Measurements from ENCODE around the gene SFT2D2. TPM values are rescaled to one million over a fixed set of nuclear protein-coding genes. Genes with fewer than 3 reads are reported as not detected.
A peak's percentile ranks its signal among the peaks of the same experiment; 100 is the strongest.
"Not testable (repeated sequence)": the region's sequence is repeated elsewhere in the genome, so short reads cannot be mapped to it uniquely, and the experiment has no call there.

The SFT2D2 gene
- total RNA-seq (2014; rRNA removed; shearing (Covaris generic); ENCODE audit: low replicate concordance): 11.1 and 19.0 TPM in 2 replicates

DNA sequence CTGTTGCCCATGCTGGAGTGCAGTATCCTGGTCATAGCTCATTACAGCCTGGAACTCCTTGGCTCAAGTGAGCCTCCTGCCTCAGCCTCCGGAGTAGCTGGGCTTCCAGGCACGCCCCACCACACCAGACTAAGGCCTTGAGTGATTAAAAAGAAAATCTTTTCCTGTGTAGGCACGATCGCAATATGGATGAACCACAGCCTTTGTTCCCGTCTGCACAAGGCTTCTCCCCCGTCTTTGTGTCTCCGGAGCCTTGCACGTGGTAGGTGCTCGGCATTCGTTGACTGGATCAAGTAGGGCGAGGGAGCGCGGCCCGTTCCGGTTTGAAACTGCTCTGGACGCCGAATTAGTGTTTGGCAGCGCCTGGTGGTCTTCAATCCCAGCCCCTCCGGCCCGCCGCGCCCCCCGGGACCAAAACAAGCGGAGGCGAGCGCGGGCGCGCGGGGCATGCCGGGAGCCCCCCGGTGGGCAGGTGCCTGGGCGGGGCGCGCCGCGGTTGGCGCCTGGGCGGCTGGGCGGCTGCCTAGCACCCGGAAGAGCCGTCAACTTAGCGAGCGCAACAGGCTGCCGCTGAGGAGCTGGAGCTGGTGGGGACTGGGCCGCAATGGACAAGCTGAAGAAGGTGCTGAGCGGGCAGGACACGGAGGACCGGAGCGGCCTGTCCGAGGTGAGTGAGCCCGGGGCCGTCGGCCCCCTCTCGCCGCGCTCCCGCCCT lies at the start of gene SFT2D2:
Gene SFT2D2 (plus strand): TSS at position 529 of the 715 bp plus-strand sequence. CDS start 76 bp downstream, at position 605.
- Histone ChIP-seq H3K36me3 (peaks cover 17% of the 10 kb centered on the region), H3K9me3 (no peaks in the 10 kb centered on the region), H3K27me3 (no peaks in the 10 kb centered on the region), H3K4me3 (peak within 1 kb of the TSS; percentile 93)
- peak; percentile 86 for DNase-seq

GRCh38 chr1:168178227-168178637 lies 47.6 kb upstream of the SFT2D2 start:
- no peaks in the 10 kb centered on the region for H3K9me3 ChIP-seq
- no peak for DNase-seq
- H3K27me3 ChIP-seq: no peaks in the 10 kb centered on the region
- peaks cover 5% of the 10 kb centered on the region; the same call in 1 of the 2 replicates for H3K36me3 ChIP-seq
- H3K4me3 ChIP-seq: peak overlapping the region; percentile 94

GRCh38 chr1:168178638-168179437 lies 47.0 kb upstream of the SFT2D2 start, which contains the start of gene TIPRL:
TIPRL (plus strand) TSS chr1:168178962; CDS start chr1:168179078, 116 bp downstream.
- peak within 1 kb of the TSS; percentile 94 for H3K4me3 ChIP-seq
- H3K36me3 ChIP-seq: peaks cover 7% of the 10 kb centered on the region; the same call in 1 of the 2 replicates

DNA sequence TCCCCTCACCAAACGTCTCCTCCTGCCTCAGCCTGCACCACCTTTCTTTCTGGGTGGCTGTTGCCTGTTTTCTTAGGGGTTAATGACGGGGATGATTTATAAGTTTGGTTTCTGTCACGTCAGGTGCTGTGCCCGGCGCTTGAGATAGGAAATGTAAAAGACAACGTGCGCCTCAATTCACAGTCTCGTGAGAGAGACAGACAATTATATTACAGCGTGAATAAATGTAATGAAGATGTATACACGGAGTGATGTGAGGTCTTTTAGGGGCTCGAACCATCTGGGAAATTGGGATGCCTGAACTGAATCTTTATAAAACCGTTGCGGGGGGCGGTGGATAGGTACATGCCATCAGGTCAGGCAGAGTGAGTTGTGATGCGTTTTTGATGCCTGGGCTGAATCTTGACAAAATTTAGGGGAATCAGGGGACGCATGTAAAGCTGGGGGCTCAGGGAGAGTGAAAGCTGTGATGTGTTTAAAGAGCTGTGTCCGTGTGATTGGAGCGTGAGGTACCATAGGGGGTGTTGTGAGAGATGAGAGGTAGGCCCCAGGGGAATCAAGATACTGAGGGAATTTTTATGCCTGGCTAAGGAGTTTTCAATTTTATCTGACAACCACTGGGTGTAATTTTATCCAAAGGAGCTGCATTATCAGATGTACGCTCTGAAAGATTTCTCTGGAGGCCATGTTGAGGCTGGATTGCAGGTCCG lies 46.2 kb upstream of the SFT2D2 start:
- no peak for DNase-seq
- Histone ChIP-seq H3K4me3 (peak overlapping the region; percentile 94), H3K9me3 (no peaks in the 10 kb centered on the region), H3K27me3 (no peaks in the 10 kb centered on the region), H3K36me3 (peaks cover 14% of the 10 kb centered on the region)

More at GRCh38 chr1:168178638-168179437, 47.0 kb upstream of the SFT2D2 start, which contains the start of gene TIPRL:
- DNase-seq: peak; percentile 97
- H3K9me3 ChIP-seq: no peaks in the 10 kb centered on the region
- H3K27me3 ChIP-seq: no peaks in the 10 kb centered on the region

DNA sequence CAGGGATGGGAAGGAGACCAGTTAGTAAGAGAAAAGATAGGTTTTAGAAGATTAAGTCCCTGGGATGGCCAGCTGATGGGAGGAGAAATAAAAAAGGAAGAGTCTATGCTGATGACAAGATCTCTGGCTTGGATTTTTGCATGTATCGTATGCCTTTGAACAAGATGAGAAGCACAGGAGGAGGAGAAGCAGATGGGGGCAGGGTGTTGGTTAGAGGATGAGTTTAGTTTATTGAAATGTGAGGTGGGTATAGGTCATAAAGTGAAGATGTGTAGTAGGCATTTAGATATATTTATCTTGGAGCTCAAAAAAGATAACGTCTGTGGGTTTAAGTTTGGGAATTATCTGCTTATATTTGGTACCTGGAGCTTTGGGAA lies 45.7 kb upstream of the SFT2D2 start:
- H3K27me3 ChIP-seq: no peaks in the 10 kb centered on the region
- DNase-seq: no peak
- H3K36me3 ChIP-seq: peaks cover 20% of the 10 kb centered on the region
- H3K9me3 ChIP-seq: no peaks in the 10 kb centered on the region
- peak overlapping the region; percentile 94 for H3K4me3 ChIP-seq

DNA sequence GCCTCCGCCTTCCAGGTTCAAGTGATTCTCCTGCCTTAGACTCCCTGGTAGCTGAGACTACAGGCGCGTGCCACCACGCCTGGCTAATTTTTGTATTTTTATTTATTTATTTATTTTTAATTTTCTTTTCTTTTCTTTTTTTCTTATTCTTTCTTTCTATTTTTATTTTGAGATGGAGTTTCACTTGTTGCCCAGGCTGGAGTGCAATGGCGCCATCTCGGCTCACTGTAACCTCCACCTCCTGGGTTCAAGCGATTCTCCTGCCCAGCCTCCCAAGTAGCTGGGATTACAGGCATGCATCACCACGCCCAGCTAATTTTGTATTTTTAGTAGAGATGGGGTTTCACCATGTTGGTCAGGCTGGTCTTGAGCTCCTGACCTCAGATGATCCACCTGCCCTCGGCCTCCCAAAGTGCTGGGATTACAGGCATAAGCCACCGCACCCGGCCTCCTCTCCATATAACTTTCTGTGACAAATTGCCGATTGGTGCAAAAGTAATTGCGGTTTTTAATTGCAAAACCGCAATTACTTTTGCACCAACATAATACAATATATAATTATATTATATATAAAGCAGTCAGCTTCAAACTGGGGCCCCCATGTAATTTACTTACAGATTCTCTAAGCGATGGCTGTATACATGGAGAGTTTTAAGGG lies 44.6 kb upstream of the SFT2D2 start:
- not testable (repeated sequence) for DNase-seq, H3K4me3 ChIP-seq, H3K27me3 ChIP-seq, H3K9me3 ChIP-seq
- peaks cover 21% of the 10 kb centered on the region for H3K36me3 ChIP-seq

DNA sequence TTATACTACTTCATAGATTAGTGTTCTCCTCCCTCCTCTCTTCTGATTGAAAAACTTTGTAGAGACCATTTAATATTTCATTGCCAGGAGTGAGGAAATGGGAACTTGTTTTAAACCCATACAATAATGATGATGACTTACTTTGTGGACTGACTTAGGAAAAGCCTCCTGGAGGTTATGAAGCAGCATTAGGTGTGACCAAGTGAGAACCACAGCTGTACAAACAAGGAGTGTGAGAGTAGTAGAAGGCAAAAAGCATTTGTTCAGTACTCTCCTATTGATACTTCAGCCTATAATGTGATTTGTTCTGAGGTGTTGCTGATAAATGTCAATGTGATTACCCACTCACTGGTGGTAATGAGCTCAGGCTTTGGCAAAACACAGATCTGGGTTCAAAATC lies 38.6 kb upstream of the SFT2D2 start:
- Histone ChIP-seq H3K36me3 (peaks cover 38% of the 10 kb centered on the region), H3K27me3 (no peaks in the 10 kb centered on the region), H3K4me3 (no peak overlapping the region), H3K9me3 (no peaks in the 10 kb centered on the region)
- no peak for DNase-seq

- no peaks in the 10 kb centered on the region for H3K9me3 ChIP-seq
- no peak for DNase-seq
Measured at GRCh38 chr1:168190403-168190802, 35.4 kb upstream of the SFT2D2 start.

DNA sequence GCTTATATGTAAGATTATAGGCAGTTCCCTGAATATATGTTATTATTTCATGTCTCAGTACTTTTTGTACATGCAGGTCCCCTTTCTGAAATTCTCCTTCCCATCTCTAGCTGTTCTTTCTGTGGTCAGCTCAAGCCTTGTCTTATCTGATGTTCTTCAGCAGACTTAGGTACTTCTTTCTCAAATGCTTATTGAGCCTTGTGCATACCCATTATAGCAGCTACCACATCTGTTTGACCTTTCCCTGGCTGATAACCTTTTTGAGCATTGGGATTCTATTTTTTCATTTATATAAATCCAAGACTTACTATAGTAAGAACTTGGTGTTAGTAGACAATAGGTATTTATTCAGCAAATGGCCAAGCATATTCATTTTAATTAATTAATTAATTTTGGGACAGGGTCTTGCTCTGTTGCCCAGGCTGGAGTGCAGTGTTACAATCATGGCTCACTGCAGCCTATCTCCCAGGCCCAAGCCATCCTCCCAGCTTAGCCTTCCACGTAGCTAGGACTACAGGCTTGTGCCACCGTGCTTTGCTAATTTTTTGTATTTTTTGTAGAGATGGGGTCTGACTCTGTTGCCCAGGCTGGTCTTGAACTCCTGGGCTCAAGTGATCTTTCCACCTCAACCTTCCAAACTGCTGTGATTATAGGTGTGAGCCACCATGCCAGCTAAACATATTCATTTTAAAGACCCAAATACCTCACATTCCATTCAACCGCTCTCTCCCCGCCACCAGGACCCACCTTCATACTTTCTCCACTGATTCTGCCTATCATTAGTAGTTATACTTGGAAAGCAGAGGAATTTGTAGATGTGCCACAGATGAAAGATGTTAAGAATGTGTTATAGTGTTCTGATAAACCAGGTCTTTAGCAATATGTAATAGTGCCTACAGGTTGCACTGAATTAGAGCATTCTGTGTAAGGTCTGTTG lies 30.3 kb upstream of the SFT2D2 start:
- no peak overlapping the region for H3K4me3 ChIP-seq
- H3K9me3 ChIP-seq: no peaks in the 10 kb centered on the region
- H3K27me3 ChIP-seq: no peaks in the 10 kb centered on the region
- no peak for DNase-seq
- peaks cover 71% of the 10 kb centered on the region for H3K36me3 ChIP-seq

More at GRCh38 chr1:168190403-168190802, 35.4 kb upstream of the SFT2D2 start:
- H3K27me3 ChIP-seq: no peaks in the 10 kb centered on the region
- H3K36me3 ChIP-seq: peaks cover 46% of the 10 kb centered on the region
- H3K4me3 ChIP-seq: no peak overlapping the region

DNA sequence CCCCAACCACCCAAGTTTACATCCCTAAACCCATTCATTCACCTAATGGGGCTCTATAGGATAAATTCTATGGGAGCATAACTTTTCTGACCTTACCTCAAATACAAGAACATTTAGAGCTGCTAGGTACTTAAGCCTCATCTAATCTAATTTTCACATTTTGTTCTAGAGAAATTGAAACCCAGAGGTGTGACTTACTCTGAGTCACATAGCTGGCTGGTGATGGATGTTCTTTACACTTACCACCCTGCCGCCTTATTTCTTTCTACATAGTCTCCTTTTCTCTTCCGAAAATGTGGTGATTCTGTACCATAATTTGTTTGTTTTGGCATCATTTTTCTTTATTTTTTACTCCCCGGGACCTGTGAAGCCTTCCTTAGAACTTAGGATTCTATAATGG lies 26.7 kb upstream of the SFT2D2 start:
- no peak for DNase-seq
- H3K9me3 ChIP-seq: 0 out of 2 replicates have a peak, but pooled peaks cover 3% of the 10 kb centered on the region
- no peak overlapping the region for H3K4me3 ChIP-seq
- H3K36me3 ChIP-seq: peaks cover 81% of the 10 kb centered on the region
- no peaks in the 10 kb centered on the region for H3K27me3 ChIP-seq

DNA sequence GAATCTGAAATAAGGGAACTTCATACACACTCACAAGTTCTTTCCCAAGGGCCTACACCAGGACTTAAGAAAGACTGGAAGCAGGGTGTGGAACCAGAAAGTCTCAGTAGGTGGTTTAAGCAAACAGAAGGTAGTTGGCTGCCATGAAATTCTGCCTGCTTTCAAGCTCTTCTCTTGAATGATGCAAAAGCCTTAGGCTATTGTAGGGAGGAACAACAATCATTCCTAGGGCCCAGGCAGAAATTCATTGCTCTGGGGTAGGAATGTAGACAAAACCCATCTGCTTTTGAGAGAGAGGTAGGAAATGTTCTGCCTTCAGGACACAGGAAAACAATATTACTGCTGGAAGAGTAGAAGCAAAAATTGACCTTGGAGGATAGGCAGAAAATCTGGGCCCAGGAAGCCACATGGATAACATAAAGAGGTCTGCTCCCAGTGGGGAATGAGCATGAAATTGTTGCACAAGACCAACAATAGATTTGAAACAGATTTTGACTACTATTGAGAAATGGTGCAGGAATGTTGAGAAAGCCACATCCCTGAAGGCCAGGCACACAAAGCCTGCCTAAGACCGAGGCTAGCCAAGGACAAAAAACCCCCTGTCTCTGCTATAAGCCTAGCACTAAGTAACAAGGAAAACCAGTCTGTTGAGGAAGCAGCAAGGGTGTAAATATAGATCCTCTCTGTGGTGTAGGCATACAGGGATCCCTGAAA lies 22.7 kb upstream of the SFT2D2 start:
- no peak for DNase-seq
- Histone ChIP-seq H3K4me3 (no peak overlapping the region), H3K36me3 (peaks cover 51% of the 10 kb centered on the region), H3K27me3 (no peaks in the 10 kb centered on the region), H3K9me3 (peaks cover 10% of the 10 kb centered on the region; the same call in 1 of the 2 replicates)

DNA sequence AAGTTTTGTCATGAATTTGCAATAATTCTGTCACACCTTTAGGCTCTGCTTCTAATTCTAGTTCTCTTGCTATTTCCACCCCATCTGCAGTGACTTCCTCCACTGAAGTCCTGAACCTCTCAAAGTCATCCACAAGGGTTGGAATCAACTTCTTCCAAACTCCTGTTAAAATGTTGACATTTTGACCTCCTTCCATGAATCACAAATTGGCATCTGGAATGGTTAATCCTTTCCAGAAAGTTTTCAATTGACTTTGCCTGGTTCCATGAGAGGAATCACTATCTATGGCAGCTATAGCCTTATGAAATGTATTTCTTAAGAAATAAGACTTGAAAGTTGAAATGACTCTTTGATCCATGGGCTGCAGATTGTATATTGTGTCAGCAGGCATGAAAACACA lies 19.7 kb upstream of the SFT2D2 start:
- H3K9me3 ChIP-seq: peaks cover 14% of the 10 kb centered on the region
- DNase-seq: no peak
- peaks cover 27% of the 10 kb centered on the region for H3K36me3 ChIP-seq
- no peak overlapping the region for H3K4me3 ChIP-seq
- no peaks in the 10 kb centered on the region for H3K27me3 ChIP-seq

DNA sequence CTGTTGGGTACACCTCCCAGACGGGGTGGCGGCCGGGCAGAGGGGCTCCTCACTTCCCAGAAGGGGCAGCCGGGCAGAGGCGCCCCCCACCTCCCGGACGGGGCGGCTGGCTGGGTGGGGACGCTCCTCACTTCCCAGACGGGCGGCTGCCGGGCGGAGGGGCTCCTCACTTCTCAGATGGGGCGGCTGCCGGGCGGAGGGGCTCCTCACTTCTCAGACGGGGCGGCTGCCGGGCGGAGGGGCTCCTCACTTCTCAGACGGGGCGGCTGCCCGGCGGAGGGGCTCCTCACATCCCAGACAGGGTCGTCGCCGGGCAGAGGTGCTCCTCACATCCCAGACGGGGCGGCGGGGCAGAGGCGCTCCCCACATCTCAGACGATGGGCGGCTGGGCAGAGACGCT lies 18.1 kb upstream of the SFT2D2 start:
- DNase-seq, H3K27me3 ChIP-seq, H3K4me3 ChIP-seq: not testable (repeated sequence)
- Histone ChIP-seq H3K9me3 (peaks cover 14% of the 10 kb centered on the region), H3K36me3 (peaks cover 14% of the 10 kb centered on the region)

GRCh38 chr1:168210312-168210711 lies 15.5 kb upstream of the SFT2D2 start:
- Histone ChIP-seq H3K27me3 (no peaks in the 10 kb centered on the region), H3K36me3 (peaks cover under 1% of the 10 kb centered on the region; the same call in 1 of the 2 replicates), H3K9me3 (peaks cover 11% of the 10 kb centered on the region), H3K4me3 (no peak overlapping the region)
- no peak for DNase-seq

- Histone ChIP-seq H3K9me3 (peaks cover 4% of the 10 kb centered on the region), H3K27me3 (no peaks in the 10 kb centered on the region), H3K4me3 (no peak overlapping the region), H3K36me3 (no peaks in the 10 kb centered on the region)
- no peak for DNase-seq
Measured at GRCh38 chr1:168213349-168213748, 12.5 kb upstream of the SFT2D2 start.

Measured in MG63 (cell line).